ENCODE measurements around the gene HIPK3.

HIPK3 gene

GRCh38 chr11:33376331-33377310, 119.4 kb downstream of the HIPK3 start:
- TF ChIP-seq EZH2phosphoT487 (IDR thresholded peaks at IDR 0.05; ENCODE audit: borderline replicate concordance): no peak
- TF ChIP-seq, protein P1, sequence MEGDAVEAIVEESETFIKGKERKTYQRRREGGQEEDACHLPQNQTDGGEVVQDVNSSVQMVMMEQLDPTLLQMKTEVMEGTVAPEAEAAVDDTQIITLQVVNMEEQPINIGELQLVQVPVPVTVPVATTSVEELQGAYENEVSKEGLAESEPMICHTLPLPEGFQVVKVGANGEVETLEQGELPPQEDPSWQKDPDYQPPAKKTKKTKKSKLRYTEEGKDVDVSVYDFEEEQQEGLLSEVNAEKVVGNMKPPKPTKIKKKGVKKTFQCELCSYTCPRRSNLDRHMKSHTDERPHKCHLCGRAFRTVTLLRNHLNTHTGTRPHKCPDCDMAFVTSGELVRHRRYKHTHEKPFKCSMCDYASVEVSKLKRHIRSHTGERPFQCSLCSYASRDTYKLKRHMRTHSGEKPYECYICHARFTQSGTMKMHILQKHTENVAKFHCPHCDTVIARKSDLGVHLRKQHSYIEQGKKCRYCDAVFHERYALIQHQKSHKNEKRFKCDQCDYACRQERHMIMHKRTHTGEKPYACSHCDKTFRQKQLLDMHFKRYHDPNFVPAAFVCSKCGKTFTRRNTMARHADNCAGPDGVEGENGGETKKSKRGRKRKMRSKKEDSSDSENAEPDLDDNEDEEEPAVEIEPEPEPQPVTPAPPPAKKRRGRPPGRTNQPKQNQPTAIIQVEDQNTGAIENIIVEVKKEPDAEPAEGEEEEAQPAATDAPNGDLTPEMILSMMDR (conservative IDR thresholded peaks at IDR 0.05; ENCODE audit: low read length): no peak
- no peaks in the 10 kb centered on the region for H3F3A ChIP-seq (ENCODE audit: low read depth)
- no peak overlapping the region for H3K4me3 ChIP-seq (ENCODE audit: low read length, poor library complexity, severe bottlenecking)
- no peaks in the 10 kb centered on the region for H3K27me3 ChIP-seq (ENCODE audit: insufficient read depth, low read length, poor library complexity, severe bottlenecking)
- no peaks in the 10 kb centered on the region for H3K79me2 ChIP-seq (ENCODE audit: insufficient read depth, low read length)
- H4K20me1 ChIP-seq (ENCODE audit: insufficient read depth, low read length, poor library complexity, severe bottlenecking): no peaks in the 10 kb centered on the region
- H3K36me3 ChIP-seq (ENCODE audit: insufficient read depth, low read length): no peaks in the 10 kb centered on the region
- no peak overlapping the region for H3K9ac ChIP-seq (ENCODE audit: low read depth, low read length, poor library complexity, severe bottlenecking)
- no peak overlapping the region for H2AFZ ChIP-seq (ENCODE audit: low read length)
- H3K9me3 ChIP-seq (ENCODE audit: insufficient read depth, low read depth, low read length): no peaks in the 10 kb centered on the region
- H3K9me2 ChIP-seq (replicated peaks; ENCODE audit: low read depth, low read length): no peaks in the 10 kb centered on the region
- H3K4me2 ChIP-seq (ENCODE audit: low read depth, low read length, poor library complexity, severe bottlenecking): no peak overlapping the region
- H3K4me1 ChIP-seq (ENCODE audit: insufficient read depth, low read length, poor library complexity, severe bottlenecking): no peaks in the 10 kb centered on the region

- H3F3A ChIP-seq (ENCODE audit: low read depth): no peaks in the 10 kb centered on the region
- no peaks in the 10 kb centered on the region for H3K36me3 ChIP-seq (ENCODE audit: insufficient read depth, low read length)
- TF ChIP-seq, protein P1 (conservative IDR thresholded peaks at IDR 0.05; ENCODE audit: low read length): no peak
- no peaks in the 10 kb centered on the region for H3K4me1 ChIP-seq (ENCODE audit: insufficient read depth, low read length, poor library complexity, severe bottlenecking)
- H3K9ac ChIP-seq (ENCODE audit: low read depth, low read length, poor library complexity, severe bottlenecking): no peak overlapping the region
- no peak overlapping the region for H2AFZ ChIP-seq (ENCODE audit: low read length)
- H3K27me3 ChIP-seq (ENCODE audit: insufficient read depth, low read length, poor library complexity, severe bottlenecking): no peaks in the 10 kb centered on the region
- H3K9me3 ChIP-seq (ENCODE audit: insufficient read depth, low read depth, low read length): no peaks in the 10 kb centered on the region
- H3K4me3 ChIP-seq (ENCODE audit: low read length, poor library complexity, severe bottlenecking): no peak overlapping the region
- no peak overlapping the region for H3K4me2 ChIP-seq (ENCODE audit: low read depth, low read length, poor library complexity, severe bottlenecking)
- no peaks in the 10 kb centered on the region for H4K20me1 ChIP-seq (ENCODE audit: insufficient read depth, low read length, poor library complexity, severe bottlenecking)
- no peaks in the 10 kb centered on the region for H3K9me2 ChIP-seq (replicated peaks; ENCODE audit: low read depth, low read length)
- no peaks in the 10 kb centered on the region for H3K79me2 ChIP-seq (ENCODE audit: insufficient read depth, low read length)
Observed at GRCh38 chr11:33377412-33378370, 120.5 kb downstream of the HIPK3 start.

DNA sequence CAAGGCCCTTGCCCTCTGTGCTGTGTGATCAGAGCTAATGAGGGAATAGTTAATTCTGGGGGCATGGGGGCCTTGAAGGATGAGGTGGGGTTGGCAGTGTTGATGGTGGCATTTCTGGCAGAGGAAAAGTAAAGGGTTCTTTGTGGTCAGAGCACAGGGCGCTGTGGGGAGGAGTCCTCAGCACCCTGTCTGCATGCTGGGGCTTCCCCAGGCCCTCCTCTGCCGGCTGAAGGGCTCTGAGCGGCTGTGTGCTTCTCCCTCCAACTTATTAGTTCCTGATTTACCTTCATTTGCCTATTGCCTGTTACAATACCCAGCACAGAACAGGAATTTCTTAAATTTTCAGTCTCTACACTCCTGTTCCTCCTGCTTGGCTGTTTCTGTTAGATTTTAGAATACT, 122.8 kb downstream of the HIPK3 start:
- H3K4me3 ChIP-seq (ENCODE audit: low read length, poor library complexity, severe bottlenecking): no peak overlapping the region
- H2AFZ ChIP-seq (ENCODE audit: low read length): no peak overlapping the region
- H3K27me3 ChIP-seq (ENCODE audit: insufficient read depth, low read length, poor library complexity, severe bottlenecking): no peaks in the 10 kb centered on the region
- no peaks in the 10 kb centered on the region for H3K4me1 ChIP-seq (ENCODE audit: insufficient read depth, low read length, poor library complexity, severe bottlenecking)
- no peaks in the 10 kb centered on the region for H3K9me2 ChIP-seq (replicated peaks; ENCODE audit: low read depth, low read length)
- TF ChIP-seq, protein P1 (conservative IDR thresholded peaks at IDR 0.05; ENCODE audit: low read length): no peak
- no peak for TF ChIP-seq EZH2phosphoT487 (IDR thresholded peaks at IDR 0.05; ENCODE audit: borderline replicate concordance)
- H3K79me2 ChIP-seq (ENCODE audit: insufficient read depth, low read length): no peaks in the 10 kb centered on the region
- H3F3A ChIP-seq (ENCODE audit: low read depth): no peaks in the 10 kb centered on the region
- no peak overlapping the region for H3K9ac ChIP-seq (ENCODE audit: low read depth, low read length, poor library complexity, severe bottlenecking)
- no peaks in the 10 kb centered on the region for H4K20me1 ChIP-seq (ENCODE audit: insufficient read depth, low read length, poor library complexity, severe bottlenecking)
- H3K4me2 ChIP-seq (ENCODE audit: low read depth, low read length, poor library complexity, severe bottlenecking): no peak overlapping the region
- no peaks in the 10 kb centered on the region for H3K9me3 ChIP-seq (ENCODE audit: insufficient read depth, low read depth, low read length)
- no peaks in the 10 kb centered on the region for H3K36me3 ChIP-seq (ENCODE audit: insufficient read depth, low read length)

Measured in Loucy (cell line).